H1 (cell line): ENCODE data around the gene AIG1. TPM values are rescaled to one million over a fixed set of nuclear protein-coding genes. Genes with fewer than 3 reads are reported as not detected.

ENCODE experiments used
- CREB1 ChIP-seq: IDR thresholded peaks from 2 replicates; pipeline ENCODE4 v1.6.1; 2012; ENCODE audit warnings: inconsistent platforms
- TEAD4 ChIP-seq: IDR thresholded peaks from 2 replicates; pipeline ENCODE4 v1.6.1; 2012; ENCODE audit warnings: low read depth, low read length, inconsistent platforms, mixed read lengths
- ZNF274 ChIP-seq: IDR thresholded peaks from 2 replicates; pipeline ENCODE4 v1.7.0; 2012; ENCODE audit warnings: low read length, borderline replicate concordance; ENCODE audit errors: extremely low read depth
- polyA plus RNA-seq, 7 experiments: library from polyadenylated mRNA; depleted of rRNA in 3 of 7; stranded (reverse) in 5 of 7; unstranded in 2 of 7; fragments of >200 nt in 5 of 7; fragments of 200-250 nt in 2 of 7; gene quantifications; 1 replicate in 5 of 7; 2 replicates in 1 of 7; 4 replicates in 1 of 7; pipeline versions ENCODE4 v1.2.1 to v1.2.3, GENCODE V29; 2011 to 2013; ENCODE audit warnings: missing spikeins in 2 of 7, mixed read lengths in 2 of 7
- total RNA-seq: library from RNA; stranded (reverse); fragmentation: NEBNext Ultra II Directional; extraction: Animal tissue kit (Norgen Biotek cat#: 25700); gene quantifications from 2 replicates; pipeline ENCODE4 v1.2.1, GENCODE V29; 2021
- TF ChIP-seq, protein P1 (sequence below): IDR thresholded peaks from 2 replicates; pipeline ENCODE4 v1.6.1; 2012; ENCODE audit warnings: low read length, inconsistent platforms
- TF ChIP-seq, protein P2 (sequence below): IDR thresholded peaks from 2 replicates; pipeline ENCODE4 v1.6.1; 2011; ENCODE audit warnings: low read depth, mild to moderate bottlenecking, low read length; ENCODE audit not compliant: insufficient read depth

AIG1 gene
- total and polyA plus RNA-seq, 2 of the 8 experiments (the other 6 are each of a cell fraction or from before 2014, with no cell fraction given), result 56.6 to 58.4 TPM

DNA sequence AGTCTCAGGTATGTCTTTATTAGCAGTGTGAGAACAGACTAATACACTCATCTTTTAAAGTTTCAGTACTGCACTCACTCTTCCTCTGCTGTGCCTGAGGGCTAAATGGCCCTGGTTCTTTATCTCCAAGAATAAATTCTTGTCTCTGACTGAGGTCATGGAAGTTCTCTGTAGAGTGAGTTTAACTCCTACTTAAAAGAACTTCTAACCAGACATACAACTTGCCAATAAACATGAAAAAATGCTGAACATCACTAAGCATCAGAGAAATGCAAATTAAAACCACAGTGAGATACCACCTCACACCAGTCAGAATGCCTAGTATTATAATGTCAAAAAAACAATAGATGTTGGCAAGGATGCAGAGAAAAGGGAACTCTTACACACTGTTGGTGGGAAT lies 316.2 kb downstream of the AIG1 start (continued):
- TF ChIP-seq, protein P1, sequence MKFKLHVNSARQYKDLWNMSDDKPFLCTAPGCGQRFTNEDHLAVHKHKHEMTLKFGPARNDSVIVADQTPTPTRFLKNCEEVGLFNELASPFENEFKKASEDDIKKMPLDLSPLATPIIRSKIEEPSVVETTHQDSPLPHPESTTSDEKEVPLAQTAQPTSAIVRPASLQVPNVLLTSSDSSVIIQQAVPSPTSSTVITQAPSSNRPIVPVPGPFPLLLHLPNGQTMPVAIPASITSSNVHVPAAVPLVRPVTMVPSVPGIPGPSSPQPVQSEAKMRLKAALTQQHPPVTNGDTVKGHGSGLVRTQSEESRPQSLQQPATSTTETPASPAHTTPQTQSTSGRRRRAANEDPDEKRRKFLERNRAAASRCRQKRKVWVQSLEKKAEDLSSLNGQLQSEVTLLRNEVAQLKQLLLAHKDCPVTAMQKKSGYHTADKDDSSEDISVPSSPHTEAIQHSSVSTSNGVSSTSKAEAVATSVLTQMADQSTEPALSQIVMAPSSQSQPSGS, result no peak
- TF ChIP-seq ZNF274, result no peak
- TF ChIP-seq CREB1, result no peak
- TF ChIP-seq, protein P2, sequence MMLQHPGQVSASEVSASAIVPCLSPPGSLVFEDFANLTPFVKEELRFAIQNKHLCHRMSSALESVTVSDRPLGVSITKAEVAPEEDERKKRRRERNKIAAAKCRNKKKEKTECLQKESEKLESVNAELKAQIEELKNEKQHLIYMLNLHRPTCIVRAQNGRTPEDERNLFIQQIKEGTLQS, result no peak
- no peak for TF ChIP-seq TEAD4
